H4 (cell line): Measurements from ENCODE around the gene ABLIM2. TPM values are rescaled to one million over a fixed set of nuclear protein-coding genes. Genes with fewer than 3 reads are reported as not detected.
A peak's percentile ranks its signal among the peaks of the same experiment; 100 is the strongest.

Source experiments
- DNase-seq: peaks from one replicate; pipeline ENCODE4 v3.0.0-alpha.2; 2015; ENCODE audit warnings: low spot score
- total RNA-seq: library from RNA; depleted of rRNA; stranded (reverse); fragments of >200 nt; shearing (Covaris generic); gene quantifications from 2 replicates; pipeline ENCODE4 v1.2.3, GENCODE V29; 2014

The ABLIM2 gene
- total RNA-seq, 1 experiment from 2014 or later = 0.29 TPM

DNA sequence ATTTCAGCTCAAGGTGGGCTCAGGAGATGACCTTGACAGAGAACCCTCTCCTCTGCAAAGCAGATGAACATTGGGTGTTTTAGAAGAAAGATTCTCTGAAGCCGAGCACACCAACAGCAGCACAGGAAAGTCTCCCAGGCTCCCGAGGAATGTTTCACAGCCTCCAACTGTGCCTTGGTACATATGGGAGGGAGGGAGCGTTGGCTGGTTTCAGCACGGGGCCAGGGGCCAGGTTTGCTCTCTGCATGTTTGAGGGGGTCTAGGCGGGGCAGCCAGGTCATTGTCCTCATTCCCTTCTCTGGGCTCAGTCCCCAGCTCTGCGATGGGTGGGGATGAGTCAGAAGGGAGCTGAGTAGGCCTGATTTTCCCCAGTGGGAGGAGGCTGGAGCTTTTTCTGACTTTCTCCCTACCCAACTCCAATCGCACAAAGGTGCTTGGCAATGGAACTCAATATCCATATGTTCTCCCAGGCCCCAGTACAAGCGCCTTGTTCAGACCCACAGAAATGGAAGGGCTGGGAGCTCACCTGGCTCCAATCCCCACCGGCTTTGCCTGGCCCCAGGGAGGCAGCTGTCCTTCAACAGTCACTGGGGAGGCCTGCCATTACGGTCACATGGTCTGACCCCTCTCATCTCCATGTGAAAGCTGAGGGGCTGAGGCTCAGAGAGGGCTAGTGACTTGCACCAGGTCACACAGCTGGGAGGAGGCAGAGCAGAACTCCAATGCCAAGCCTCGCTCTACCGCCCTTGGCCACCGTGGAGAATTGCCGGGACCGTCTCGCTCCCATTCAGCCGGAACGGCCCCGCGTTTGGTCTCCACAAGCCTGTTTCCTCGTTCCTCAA lies 110.6 kb downstream of the ABLIM2 start:
- DNase-seq = no peak

DNA sequence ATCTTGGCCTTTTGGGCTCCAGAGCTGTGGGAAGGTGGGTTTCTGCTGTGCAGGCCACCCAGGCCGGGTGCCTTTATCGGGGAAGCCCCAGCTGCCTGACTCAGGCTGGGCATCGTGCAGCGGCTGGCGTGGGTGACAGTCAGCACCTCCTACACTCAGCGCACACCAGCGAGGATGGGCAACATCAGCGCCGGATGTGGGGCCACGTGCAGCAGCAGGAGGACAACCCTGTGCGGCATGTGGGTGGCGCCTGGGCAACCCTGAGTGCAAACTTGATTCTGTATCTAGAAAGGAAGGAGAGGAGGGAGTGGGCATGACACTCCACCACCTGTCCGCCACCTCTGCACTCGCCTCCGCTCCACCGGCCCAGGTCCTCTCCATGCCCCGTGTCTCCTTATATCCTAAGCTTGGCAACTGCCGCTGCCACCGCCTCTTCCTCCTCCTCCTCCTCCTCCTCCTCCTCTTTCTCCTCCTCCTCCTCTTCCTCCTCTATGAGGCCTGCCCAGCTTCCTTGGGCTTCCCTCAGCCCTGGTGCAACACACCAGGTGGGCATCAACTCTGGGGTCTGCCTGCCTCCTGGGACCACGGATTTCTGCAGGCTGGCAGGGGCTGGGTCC lies 111.6 kb downstream of the ABLIM2 start:
- DNase-seq = no peak

DNA sequence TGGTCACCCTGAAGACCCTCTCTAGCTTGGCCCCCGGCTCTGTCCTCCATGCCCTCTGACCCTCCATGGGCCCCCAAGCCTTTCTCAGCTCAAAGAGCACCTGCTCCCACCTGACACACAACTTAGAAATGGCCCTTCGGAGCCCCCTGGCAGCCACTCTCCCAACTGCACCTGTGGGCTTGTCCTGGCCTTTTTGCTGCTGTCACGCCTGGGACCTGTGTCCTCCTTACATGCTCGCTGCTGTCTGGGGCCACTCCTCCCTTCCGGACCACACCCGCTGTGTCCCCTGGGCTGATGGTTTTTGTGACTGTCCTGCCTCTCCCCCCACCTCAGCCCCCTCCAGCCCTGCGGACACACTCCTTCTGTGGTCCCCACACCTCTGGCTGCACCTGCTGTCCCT lies 112.7 kb downstream of the ABLIM2 start:
- DNase-seq = no peak

DNA sequence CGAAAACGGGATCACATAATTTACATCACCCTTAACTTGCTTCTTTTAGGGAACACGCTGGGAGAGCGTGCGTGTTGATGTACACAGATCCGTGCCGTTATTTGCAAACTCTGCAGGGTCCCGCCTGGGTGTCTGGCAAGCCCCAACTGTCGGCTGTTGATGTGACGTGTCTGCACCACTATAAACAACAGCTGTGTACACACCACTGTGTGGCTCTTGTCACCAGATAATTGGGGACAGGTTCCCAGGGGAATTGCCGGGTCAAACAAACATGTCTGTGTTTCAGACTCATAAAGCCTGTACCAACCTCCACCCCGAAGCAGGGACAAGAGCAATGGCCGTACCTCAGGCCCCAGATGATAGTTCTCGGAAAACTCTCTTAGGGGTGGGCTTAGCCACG lies 113.9 kb downstream of the ABLIM2 start:
- DNase-seq = peak; percentile 45

DNA sequence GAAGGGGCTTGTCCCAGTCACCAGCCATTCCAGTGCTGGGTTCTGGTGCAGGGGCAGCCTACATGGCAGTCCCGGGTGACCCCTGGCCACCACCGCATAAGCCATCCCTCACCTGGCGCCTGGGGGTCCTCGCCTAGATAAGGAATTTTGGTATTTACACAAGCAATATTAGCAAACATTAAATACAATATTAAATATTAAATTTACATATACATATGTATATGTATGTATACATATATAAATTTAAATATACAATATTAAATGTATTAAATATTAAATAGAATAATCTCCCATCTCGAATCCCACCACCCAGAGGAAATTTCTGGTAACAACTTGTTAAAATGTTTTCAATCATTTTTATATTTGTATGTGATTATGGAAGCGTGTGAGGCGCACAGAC lies 114.4 kb downstream of the ABLIM2 start:
- DNase-seq = no peak

DNA sequence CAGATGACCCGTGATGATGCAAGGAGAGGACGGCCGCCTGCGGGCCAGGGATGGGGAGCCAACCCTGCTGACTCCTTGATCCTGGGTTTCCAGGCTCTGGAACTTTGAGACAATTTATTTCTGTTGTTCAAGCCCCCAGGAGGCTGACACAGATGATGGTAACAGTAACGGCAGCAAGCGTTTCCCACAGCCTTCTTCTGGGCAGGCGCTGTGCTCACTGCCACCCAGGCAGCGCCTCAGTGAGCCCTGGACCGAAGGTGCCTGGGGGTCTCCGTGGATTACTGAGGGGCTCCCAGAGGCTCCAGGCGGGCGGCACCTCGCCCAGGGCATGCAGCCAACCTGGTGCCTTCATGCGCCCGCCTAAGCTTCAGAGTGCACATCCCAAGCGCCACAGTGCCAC lies 115.0 kb downstream of the ABLIM2 start:
- DNase-seq = no peak

DNA sequence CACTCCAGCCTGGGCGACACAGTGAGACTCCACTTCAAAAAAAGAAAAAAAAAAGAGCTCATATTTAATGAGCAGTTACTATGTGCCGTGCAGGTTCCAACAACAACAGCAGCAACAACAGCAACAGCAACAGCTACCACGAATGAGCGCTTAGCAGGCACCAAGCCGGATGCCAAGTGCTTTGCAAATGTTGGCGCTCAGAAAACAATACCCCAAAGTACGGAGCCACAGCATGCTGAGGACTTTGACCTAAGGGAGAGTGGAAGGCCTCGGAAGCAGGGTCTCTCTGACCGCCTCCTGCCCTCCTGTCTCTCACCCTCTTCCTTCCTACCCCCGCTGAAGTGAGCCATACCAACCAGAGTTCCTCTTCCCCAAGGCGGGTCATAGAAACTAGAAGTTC lies 116.7 kb downstream of the ABLIM2 start:
- no peak for DNase-seq

DNA sequence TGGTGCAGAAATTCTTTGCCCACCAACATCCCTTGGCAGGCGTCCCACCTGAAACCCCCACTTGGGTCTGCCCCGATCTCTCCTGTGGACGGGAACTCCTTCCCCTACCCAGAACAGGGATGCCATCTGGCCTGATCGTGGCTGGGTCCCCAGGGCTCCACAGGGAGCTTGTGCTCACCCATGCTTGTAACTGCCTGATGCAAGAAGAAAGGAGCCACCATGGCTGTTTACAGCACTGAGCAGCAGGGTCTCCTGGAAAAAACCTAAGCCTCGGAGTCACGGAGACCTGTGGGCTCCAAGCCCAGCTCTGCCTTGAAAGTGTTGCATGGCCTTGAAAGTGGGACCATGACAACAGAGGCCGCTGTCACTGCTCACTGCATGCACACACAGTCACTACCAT lies 117.4 kb downstream of the ABLIM2 start:
- DNase-seq = no peak

DNA sequence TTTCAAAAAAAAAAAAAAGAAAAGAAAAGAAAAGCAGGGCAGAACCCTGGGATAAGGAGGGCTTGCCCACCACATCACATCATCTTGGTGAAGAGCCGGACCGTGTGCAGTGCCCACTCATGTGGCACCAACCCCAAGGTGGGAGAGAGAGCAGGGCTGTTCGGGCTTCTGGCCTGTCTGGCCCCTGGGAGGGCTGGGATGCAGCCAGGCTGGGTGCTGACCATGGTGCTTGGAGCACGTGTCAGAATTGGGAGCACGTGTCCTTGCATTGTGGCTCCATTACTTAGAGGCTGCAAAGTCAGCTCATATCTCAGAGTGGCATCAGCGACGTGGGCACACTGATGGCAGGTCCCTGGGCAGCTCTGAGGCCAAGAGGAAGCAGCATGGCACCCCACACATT lies 118.0 kb downstream of the ABLIM2 start:
- no peak for DNase-seq

DNA sequence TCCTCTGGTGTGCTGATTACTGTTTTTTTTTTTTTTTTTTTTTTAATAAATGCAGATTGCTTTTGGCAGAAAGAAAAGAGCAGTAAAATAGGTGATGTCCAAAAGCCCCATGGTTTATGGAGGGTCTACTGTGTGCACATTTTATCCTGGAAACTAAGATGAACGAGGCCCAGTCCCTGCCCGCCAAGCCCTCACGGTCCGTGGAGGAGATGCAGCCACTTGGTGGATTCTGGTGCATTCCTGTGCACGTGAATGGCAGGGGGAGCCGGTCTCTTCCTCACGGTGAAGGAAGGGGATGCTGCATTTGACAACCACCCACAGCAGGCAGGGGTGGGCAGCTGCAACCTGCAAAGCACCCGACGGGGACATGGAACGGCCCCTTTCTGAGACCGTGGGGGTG lies 118.8 kb downstream of the ABLIM2 start:
- no peak for DNase-seq

DNA sequence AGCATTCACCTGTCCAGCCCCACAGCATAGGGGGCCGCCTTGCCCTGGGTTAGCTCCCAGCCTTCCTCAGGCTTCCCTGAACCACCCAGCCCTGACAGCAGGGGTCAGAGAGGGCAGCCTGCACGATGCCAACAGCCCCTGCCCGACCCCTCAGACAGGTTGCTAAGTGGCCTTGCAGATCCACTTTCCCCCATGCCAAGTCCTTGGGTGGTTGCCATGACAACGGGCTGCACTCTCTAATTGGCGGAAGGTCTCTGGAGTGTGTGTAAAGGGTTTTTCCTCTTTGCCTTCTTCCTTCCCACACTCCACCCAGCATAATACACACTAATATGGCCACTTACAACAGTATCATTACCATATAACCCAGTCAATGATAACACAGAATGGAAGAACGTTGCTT lies 119.3 kb downstream of the ABLIM2 start:
- no peak for DNase-seq

DNA sequence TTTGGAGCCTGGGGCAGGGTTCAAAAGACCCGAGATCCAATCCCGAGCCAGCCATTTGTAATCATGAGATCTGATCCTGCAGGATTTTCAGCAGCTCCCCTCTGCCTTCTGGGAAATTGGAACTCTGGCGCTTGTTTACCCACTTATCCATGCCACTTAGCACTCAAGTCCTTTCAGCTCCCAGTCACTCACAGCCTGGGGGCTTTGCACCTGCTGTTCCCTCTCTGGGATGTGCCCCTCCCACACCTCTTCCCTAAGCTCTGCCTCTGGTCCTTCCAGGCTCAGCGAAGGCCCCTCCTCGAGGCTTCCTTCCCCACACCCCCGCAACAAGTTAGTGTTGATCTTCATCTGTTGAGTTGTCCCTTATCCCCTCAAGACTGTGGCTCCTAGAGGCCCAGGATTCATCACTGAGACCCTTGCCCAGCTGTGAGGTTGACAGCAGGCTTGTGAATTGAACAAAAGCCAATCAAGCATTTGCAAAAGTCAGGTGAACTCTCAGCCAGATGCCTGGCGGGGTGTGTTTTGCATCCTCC lies 119.8 kb downstream of the ABLIM2 start:
- DNase-seq = no peak

DNA sequence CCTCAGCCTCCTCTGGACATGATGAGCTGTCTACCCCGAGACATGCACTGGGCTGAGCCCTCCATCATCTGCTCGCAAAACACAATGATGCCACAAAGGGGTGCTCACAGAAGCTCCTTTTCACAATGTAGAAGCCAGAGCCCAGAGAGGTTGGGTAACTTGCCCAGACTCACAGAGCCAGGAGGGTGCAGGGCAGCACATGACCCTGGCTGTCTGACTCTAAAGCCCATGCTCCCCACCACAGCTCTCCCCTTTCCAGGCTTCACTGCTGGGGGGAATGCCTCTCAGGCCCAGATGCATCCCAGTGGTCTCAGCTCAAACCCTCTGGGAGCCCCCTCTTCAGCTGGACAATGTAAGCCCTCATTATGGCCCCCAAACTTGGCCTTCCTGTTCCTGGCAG lies 120.5 kb downstream of the ABLIM2 start:
- no peak for DNase-seq

DNA sequence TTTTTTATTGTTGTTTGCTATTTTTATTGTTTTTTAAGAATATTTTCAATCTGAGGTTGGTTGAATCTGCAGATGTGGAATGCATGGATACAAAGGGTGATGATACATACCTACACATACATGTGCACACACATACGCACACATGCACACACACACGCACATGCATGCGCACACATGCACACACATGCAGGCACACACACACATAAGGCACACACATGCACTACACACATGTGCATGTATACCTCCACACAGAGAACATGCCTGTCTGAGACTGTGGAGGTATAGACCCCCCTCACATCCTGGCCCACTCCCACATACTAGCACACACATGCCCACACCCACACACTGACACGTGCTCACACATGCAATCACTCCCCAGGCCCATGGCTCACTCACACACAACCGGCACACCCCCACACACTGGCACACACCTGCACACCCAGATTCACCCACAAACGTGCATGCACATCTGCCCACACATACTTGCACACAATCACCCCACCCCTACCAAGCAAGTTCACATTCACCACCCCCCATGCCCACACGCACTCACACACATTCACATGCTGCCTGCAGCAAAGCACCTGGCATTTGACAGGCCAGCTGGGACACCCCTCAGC lies 121.4 kb downstream of the ABLIM2 start:
- no peak for DNase-seq

DNA sequence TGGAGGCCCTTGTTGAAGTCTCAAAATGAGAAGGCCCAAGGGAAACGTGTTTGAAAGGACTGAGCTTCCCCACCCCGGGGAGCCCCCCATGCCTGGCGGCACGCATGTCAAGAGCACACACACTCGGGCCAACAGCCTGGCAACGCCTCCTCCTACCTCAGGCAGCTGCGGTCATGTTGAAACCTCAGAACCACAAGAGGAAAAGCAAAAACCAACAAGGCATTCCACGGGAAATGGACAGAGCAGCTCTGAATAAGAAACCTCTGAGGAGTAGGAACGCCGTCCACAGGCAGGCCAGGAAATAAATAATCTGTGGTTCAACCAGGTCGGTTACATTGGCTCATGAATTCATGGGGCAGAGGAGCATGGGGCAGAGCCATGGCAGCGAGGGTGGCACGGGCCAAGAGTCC lies 123.2 kb downstream of the ABLIM2 start:
- DNase-seq = peak; percentile 92

DNA sequence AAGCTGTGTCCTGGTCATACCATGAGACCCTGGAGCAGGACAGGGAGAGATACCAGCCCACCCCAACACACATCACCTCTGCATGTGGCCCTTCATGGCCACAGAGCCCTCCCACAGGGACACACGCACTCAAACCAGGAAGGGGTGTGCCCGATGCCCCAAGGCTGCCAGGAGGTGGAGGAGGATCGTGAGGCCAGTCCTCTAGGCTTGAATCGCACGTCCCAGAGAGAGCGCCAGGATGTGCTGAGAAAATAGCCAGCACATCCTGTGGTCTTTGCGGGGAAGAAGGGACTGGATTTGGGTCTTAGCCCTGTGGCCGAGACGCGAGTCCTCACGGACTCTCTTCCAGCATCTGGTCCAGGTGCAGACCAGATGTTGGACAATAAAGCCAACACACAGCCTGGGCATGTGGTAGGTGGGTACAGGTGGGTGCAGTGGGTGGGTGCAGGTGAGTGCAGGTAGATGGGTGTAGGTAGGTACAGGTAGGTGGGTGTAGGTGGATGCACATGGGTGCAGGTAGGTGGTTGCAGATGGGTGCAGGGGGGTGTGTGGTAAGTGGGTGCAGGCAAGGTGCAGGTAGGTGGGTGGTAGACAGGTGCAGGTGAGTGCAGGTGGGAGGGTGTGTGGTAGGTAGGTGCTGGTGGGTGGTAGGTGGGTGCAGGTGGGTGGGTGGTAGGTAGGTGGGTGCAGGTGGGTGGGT lies 124.6 kb downstream of the ABLIM2 start:
- no peak for DNase-seq

DNA sequence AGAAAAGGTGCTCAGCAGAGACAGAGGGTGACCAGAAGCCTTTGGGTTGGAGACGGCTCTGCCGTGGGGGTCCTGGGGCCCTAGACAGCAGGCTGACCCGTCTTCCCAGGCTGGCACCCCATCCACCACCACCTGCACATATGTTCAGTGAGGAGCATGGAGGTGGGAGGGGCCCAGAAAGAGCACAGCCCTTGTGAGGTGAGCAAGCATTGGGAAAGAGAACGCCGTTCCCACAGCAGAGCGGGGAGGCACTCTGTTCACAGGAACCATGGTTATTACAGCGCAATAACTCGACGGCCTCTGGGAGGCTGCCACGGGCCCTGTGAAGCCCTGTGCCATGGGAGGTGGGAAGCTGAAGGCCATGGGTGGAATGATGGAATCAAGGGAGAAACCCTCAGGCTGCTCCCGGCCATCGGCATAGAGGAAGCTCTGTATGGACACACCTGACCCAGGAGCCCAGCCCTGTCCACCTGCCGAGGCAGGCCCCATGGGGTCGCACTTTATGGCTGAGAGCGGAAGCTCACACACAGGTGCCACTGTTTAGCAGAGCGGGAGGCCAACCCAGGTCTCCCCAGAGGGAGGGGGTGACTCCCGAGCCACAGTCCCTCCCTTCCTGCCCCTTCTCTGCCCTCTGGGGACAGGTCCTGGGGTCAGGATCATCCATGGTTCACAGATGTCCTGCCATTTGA lies 125.4 kb downstream of the ABLIM2 start:
- DNase-seq = no peak

DNA sequence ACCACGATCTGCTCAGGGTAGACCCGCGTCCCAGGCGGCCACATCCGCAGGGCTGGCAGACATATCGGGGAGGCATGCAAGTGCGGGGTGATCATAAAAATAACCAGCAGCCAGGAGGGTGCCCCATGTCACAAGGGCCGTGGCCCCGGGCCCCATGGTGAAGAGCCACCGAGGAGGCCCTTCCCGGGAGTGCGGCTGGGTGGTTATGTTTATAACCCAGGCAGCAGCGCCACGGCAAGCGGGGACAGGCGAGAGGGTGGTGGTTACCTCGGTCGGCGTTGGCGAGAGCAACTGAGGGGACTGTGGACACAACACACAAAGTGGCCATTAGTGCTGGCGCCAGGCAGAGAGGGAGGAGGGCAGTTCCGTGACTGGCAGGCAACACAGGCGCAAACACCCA lies 126.2 kb downstream of the ABLIM2 start:
- no peak for DNase-seq

DNA sequence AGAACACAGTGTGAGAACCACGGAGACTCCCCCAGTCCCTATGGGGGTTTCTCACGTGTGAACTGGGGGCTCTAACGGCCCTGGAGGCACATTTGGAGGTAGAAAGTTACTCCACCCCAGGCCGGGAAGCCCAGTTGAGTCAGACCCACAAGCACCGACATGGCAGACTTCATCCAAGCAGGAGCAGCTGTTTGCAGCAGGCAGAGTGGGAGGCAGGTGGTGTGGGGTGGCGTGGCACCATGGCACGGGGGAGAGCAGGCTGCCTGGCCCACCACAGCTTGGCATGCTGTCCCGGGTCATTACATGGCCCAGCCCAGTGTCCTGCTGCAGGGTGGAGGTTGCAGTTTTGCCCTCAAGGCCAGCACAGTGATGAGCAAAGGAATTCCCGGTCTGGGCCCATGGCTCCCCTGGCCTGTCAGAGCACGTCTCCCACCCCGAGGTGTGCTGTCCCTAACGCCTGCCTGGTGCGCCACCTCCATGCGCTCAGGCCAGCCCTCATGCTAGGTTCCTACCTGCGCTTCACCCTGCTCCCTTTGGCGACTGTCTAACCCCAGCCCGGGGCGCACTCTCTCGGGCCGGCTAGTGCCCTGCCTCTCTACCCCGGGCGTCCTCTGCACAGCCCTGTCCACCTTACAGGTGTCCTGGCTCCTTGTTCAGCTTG lies 128.4 kb downstream of the ABLIM2 start:
- DNase-seq = no peak

DNA sequence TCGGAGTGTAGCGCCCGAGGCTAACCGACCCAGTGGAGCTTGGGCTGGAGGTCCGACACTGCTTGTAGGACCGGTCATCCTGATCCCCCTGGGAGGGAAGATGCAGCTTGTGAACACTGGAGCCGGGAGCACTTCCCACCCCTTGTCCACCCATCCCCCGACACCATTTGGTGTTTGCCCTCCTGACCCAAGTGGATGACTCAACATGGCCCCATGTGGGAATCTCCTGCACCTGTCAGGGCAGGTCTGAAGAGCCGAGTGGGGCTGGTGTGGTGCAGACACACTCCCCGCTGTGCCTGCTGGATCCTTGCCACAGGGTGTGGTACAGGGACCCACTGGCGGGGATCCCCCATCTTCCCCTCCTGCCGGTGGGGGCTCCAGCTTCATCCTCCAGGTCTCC lies 128.9 kb downstream of the ABLIM2 start:
- DNase-seq = no peak
